Activated CD8-positive, alpha-beta T cell treated with anti-CD3 and anti-CD28 coated beads for 36 hours (primary cell): ENCODE data around the gene ZNF138. TPM values are rescaled to one million over a fixed set of nuclear protein-coding genes. Genes with fewer than 3 reads are reported as not detected.

Source experiments
- ATAC-seq: fragments of 200-7000 bp; cut with Tn5 transposase; one replicate; pipeline ENCODE4 v1.10.0; 2021; ENCODE audit warnings: mild to moderate bottlenecking, moderate library complexity
- CTCF ChIA-PET: fragments of 350-600 bp; sonication (Branson Sonifier 250); formaldehyde crosslinking; loops from one replicate; lab custom pipeline; 2021; ENCODE audit warnings: antibody characterized with exemption; lab: Charles Lee
- POLR2A ChIA-PET: fragments of 350-600 bp; sonication (Branson Sonifier 250); formaldehyde crosslinking; loops from one replicate; lab custom pipeline; 2021; ENCODE audit warnings: antibody characterized with exemption; lab: Charles Lee
- DNase-seq: peaks from one replicate; pipeline ENCODE4 v3.0.0-alpha.2; 2020
- H3K27ac Mint-ChIP-seq: one replicate; pipeline ENCODE4 v1.8.0; 2021; ENCODE audit warnings: mild to moderate bottlenecking, mixed read lengths
- H3K27me3 Mint-ChIP-seq: one replicate; pipeline ENCODE4 v1.8.0; 2021; ENCODE audit warnings: mixed read lengths
- H3K36me3 Mint-ChIP-seq: one replicate; pipeline ENCODE4 v1.8.0; 2021; ENCODE audit warnings: low read depth, mixed read lengths
- H3K4me1 Mint-ChIP-seq: one replicate; pipeline ENCODE4 v1.8.0; 2021; ENCODE audit warnings: low read depth, mixed read lengths
- H3K4me3 Mint-ChIP-seq: one replicate; pipeline ENCODE4 v1.8.0; 2021; ENCODE audit warnings: mild to moderate bottlenecking, moderate library complexity, mixed read lengths
- H3K9me3 Mint-ChIP-seq: one replicate; pipeline ENCODE4 v1.8.0; 2021; ENCODE audit warnings: mixed read lengths
- CTCF ChIP-seq: fragments of 200-600 bp; IDR thresholded peaks from one replicate; pipeline ENCODE4 v1.8.0; 2022; ENCODE audit warnings: antibody characterized with exemption, mild to moderate bottlenecking
- intact Hi-C: fragments of 100-400 bp; cut with micrococcal nuclease; formaldehyde crosslinking; loops from one replicate; pipeline ENCODE4 v1.10.0; 2022
- total RNA-seq, 2 experiments: library from RNA; stranded (reverse); gene quantifications; one replicate each; pipeline ENCODE4 v1.2.3, GENCODE V29; 2021

The ZNF138 gene
- total RNA-seq, 2 experiments from 2014 or later: 9.4 to 11.7 TPM

DNA sequence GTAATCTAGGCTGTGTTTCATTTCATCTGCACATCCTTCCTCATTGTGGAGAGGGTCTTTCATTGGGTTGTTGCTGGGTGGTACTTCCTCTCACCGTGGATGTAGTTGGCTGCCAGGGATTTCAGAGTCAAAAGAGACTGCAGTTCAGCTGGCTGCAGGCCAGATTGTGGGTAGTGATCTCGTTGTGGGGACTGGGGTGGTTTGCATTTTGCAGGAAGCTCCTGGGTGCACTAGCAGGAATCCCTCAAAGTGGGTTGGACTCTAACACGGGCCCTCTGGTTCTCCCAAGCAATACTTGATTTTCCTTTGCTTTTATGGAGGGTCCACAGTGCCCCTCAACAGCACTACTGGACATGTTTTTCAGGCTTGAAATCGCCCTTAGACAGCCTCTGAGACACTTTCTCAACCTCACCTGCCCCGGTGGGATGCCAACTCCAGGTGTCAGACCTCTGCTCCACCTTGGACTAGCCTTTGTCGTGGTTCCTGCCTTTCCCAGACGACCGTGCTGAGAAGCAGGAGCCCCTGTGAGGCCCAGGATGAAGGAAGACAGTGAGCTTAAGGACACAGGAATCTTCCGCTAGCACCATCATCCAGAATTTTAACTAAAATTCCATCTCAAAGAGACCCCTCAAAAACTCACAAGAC lies 85.0 kb downstream of the ZNF138 start:
- no peak overlapping the region for H3K4me3 Mint-ChIP-seq
- intact Hi-C loops: no loop called here
- no peak for TF ChIP-seq CTCF
- H3K27ac Mint-ChIP-seq: no peak overlapping the region
- H3K27me3 Mint-ChIP-seq: peaks cover 35% of the 10 kb centered on the region
- ATAC-seq (no peak), DNase-seq (no peak)
- H3K9me3 Mint-ChIP-seq: peaks cover 5% of the 10 kb centered on the region
- H3K4me1 Mint-ChIP-seq: peaks cover 10% of the 10 kb centered on the region
- CTCF ChIA-PET: interaction anchor here (1.4 kb wide), 1 partner anchor 9 kb away, joined by 3 read pairs; no protein-coding TSS in a partner anchor
- POLR2A ChIA-PET: no interaction called here
- H3K36me3 Mint-ChIP-seq: no peaks in the 10 kb centered on the region

DNA sequence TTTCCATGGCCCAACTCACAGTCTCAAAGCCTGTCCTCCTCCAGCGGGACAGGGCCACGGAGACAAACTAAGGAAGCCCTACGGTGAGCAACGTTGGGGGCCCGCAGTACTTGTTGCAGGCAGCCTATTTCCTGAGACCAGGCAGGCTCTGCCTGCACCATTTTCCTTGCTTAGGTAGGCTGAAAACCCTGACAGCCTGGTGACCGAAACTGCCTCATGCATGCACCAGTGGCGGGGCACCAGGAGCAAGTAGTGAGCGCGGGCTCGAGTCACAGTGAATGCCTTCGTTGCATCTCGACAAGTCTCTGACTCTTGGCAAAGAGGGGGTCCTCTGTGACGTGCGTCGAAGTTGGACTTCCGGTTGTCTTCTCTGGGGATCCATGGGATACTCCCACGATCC lies 85.6 kb downstream of the ZNF138 start:
- TF ChIP-seq CTCF: no peak
- ATAC-seq (no peak), DNase-seq (no peak)
- POLR2A ChIA-PET: no interaction called here
- Mint-ChIP-seq H3K9me3 (peaks cover 5% of the 10 kb centered on the region), H3K27me3 (peaks cover 39% of the 10 kb centered on the region), H3K4me1 (peaks cover 10% of the 10 kb centered on the region), H3K4me3 (no peak overlapping the region), H3K36me3 (no peaks in the 10 kb centered on the region), H3K27ac (no peak overlapping the region)
- CTCF ChIA-PET: no interaction called here
- intact Hi-C loops: no loop called here

DNA sequence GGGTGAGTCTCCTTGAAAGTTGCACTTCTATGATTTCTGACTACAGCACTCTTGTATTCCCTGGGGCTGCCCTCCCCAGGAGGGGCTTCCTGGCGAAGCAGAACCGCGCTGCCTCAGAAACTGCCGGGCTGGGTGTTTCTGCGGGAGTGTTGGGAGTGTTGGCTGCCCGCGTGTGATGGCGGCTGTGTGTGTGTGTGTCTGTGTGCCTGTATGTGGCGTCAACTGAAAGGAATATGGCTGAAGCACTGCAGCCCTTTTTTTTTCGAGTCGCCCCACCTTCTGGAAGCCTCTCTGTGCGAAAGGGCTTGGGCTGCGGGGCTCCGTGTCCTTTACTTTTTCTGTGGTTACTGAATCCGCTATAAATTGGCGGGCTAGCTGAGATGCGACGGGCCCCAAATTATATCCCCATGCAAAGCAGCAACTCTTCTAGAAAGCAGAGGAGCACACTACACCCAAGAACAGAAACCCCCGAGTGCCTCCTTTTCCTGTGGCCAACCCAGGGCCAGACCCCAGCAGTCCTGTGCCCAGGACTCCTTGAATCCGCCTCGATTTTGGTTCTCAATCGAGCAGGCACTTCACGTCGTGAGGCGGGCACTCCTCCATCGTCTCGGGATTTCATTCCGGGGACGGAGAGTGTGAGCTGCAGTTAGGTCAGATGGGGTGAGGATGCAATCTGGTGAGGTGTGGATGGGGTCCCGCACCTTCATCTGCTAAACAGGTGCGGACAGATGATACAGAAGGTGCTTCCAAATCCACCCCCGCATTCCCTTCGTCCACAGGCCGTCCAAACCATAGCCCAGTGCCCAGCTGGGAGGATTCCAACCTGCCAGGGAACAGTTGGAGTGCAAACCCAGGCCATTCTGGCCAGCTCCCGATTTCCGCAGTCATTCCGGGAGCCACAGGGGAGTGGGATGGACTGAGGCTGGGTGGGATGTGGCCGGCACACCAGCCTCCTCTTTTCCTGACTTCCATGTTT lies 86.4 kb downstream of the ZNF138 start:
- peaks cover 40% of the 10 kb centered on the region for H3K27me3 Mint-ChIP-seq
- POLR2A ChIA-PET: no interaction called here
- DNase-seq: no peak

DNA sequence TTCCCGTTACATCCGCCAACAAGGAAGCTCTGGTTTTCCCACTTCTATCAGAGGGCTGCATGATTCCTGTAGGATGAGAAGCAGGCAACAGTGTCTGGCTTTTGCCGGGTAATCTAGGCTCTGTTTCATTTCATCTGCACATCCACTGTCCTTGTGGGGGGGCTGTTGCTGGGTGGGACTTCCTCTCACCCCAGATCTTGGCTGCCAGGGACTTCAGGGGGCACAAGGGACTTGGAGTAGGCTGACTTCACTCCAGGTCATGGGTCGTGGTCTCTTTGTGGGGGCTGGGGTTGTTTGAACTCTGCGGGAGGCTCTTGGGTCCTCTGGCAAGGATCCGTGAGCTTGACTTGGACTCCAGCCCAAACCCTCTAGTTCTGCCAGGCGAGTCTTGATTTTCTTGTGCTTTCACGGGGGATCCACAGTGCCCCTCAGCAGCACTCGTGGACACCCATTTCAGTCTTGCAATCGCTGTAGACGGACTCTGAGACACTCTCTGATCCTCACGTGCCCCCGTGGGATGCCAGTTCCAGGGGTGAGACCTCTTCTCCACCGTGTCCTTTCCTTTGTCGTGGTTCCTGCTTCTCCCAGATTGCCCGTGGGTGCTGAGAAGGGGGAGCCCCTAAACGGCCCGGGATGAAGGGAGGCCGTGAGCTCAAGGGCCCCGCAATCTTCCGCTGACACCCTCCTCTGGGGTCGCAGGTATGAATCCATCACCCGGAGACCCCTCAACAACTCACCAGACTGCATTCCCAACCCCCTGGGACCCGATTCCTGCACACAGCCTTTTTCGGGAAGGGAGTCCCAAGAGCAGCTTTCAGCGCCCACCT lies 87.4 kb downstream of the ZNF138 start:
- no peak for DNase-seq
- no peak for ATAC-seq
- intact Hi-C loops: no loop called here
- TF ChIP-seq CTCF: no peak
- Mint-ChIP-seq H3K9me3 (peaks cover 5% of the 10 kb centered on the region), H3K27ac (no peak overlapping the region), H3K4me1 (peaks cover 14% of the 10 kb centered on the region), H3K36me3 (no peaks in the 10 kb centered on the region), H3K4me3 (no peak overlapping the region), H3K27me3 (peaks cover 45% of the 10 kb centered on the region)
- ChIA-PET CTCF (no interaction called here), POLR2A (no interaction called here)

More for the DNA sequence above, 86.4 kb downstream of the ZNF138 start:
- Mint-ChIP-seq H3K4me3 (no peak overlapping the region), H3K27ac (no peak overlapping the region), H3K4me1 (peaks cover 10% of the 10 kb centered on the region), H3K36me3 (no peaks in the 10 kb centered on the region), H3K9me3 (peaks cover 5% of the 10 kb centered on the region)
- CTCF ChIA-PET: no interaction called here
- intact Hi-C loops: no loop called here
- TF ChIP-seq CTCF: no peak
- no peak for ATAC-seq
